Astrocyte of the spinal cord (primary cell): Measurements from ENCODE around the gene ASTN2.

ENCODE experiments used
- DNase-seq: peaks from one replicate; pipeline ENCODE4 v3.0.0; 2011; ENCODE audit warnings: low read depth, low spot score
- H3K4me3 ChIP-seq: 2 replicates; pipeline ENCODE4 v1.5.1; 2011; ENCODE audit warnings: low read depth, mild to moderate bottlenecking, low read length, moderate library complexity
- CTCF ChIP-seq: IDR thresholded peaks from 2 replicates; pipeline ENCODE4 v1.5.1; 2012; ENCODE audit warnings: low read depth, mild to moderate bottlenecking, low read length, inconsistent platforms
- in situ Hi-C: cut with HindIII; loops from 2 replicates; pipeline ENCODE4 v1.10.0; 2017; ENCODE audit warnings: low sequenced_read_pairs

ASTN2 gene

GRCh38 chr9:116979456-116979855 lies 435.4 kb downstream of the ASTN2 start:
- DNase-seq = no peak
- TF ChIP-seq CTCF = no peak
- H3K4me3 ChIP-seq = no peak overlapping the region
- in situ Hi-C loops = no loop called here

- DNase-seq = no peak
- TF ChIP-seq CTCF = no peak
- in situ Hi-C loops = no loop called here
- H3K4me3 ChIP-seq = no peak overlapping the region
Measured at GRCh38 chr9:116978155-116978554, 436.7 kb downstream of the ASTN2 start.

GRCh38 chr9:116975126-116975525 lies 439.7 kb downstream of the ASTN2 start:
- DNase-seq = no peak
- TF ChIP-seq CTCF = no peak
- in situ Hi-C loops = no loop called here
- no peak overlapping the region for H3K4me3 ChIP-seq

- in situ Hi-C loops = no loop called here
- no peak for DNase-seq
- no peak for TF ChIP-seq CTCF
- no peak overlapping the region for H3K4me3 ChIP-seq
Measured at GRCh38 chr9:116966199-116966598, 448.7 kb downstream of the ASTN2 start.

- in situ Hi-C loops = no loop called here
- H3K4me3 ChIP-seq = no peak overlapping the region
- TF ChIP-seq CTCF = no peak
- DNase-seq = no peak
Measured at GRCh38 chr9:116964258-116964657, 450.6 kb downstream of the ASTN2 start.

- no peak overlapping the region for H3K4me3 ChIP-seq
- in situ Hi-C loops = no loop called here
- no peak for DNase-seq
- TF ChIP-seq CTCF = no peak
Measured at GRCh38 chr9:116959809-116960208, 455.0 kb downstream of the ASTN2 start.

- DNase-seq = no peak
- no peak overlapping the region for H3K4me3 ChIP-seq
- TF ChIP-seq CTCF = no peak
- in situ Hi-C loops = no loop called here
Measured at GRCh38 chr9:116958881-116959280, 456.0 kb downstream of the ASTN2 start.
